B cell (primary cell): ENCODE data around the gene LRBA. TPM values are rescaled to one million over a fixed set of nuclear protein-coding genes. Genes with fewer than 3 reads are reported as not detected.

Source experiments
- ATAC-seq: fragments of 200-7000 bp; cut with Tn5 transposase; one replicate; pipeline ENCODE4 v1.10.0; 2021; ENCODE audit warnings: low read depth, mild to moderate bottlenecking, moderate number of reproducible peaks, moderate library complexity
- CTCF ChIA-PET: fragments of 350-600 bp; sonication (Branson Sonifier 250); formaldehyde crosslinking; loops from one replicate; lab custom pipeline; 2021; ENCODE audit warnings: antibody characterized with exemption, inconsistent platforms; lab: Charles Lee
- POLR2A ChIA-PET: fragments of 350-600 bp; sonication (Branson Sonifier 250); formaldehyde crosslinking; loops from one replicate; lab custom pipeline; 2021; ENCODE audit warnings: antibody characterized with exemption; lab: Charles Lee
- DNase-seq: peaks from one replicate; pipeline ENCODE4 v3.0.0; 2013
- H2AFZ ChIP-seq: 2 replicates; pipeline ENCODE4 v1.6.1; 2012; ENCODE audit warnings: mild to moderate bottlenecking, low read depth, low read length; ENCODE audit not compliant: insufficient read depth, poor library complexity, severe bottlenecking
- H3K27ac ChIP-seq, 2 donors: 1 replicate in 1 of 2; 2 replicates in 1 of 2; pipeline ENCODE4 v1.5.1; 2012 to 2013; ENCODE audit warnings: low read length in 2 of 2, mild to moderate bottlenecking in 2 of 2, moderate library complexity in 1 of 2
- H3K27me3 ChIP-seq, 4 experiments: fragments of 200-600 bp in 1 of 4; sonication (generic) in 1 of 4; replicated peaks in 1 of 4; 1 replicate in 2 of 4; 2 replicates in 2 of 4; pipeline versions ENCODE4 v1.6.1 to v1.7.0; 2013 to 2016; ENCODE audit warnings: low read length in 3 of 4, mild to moderate bottlenecking in 2 of 4, mixed read lengths in 1 of 4, moderate library complexity in 1 of 4; ENCODE audit not compliant: insufficient read depth in 4 of 4, control insufficient read depth in 3 of 4; ENCODE audit errors: control extremely low read depth in 1 of 4
- H3K36me3 ChIP-seq, 2 experiments: replicated peaks in 1 of 2; 1 replicate in 1 of 2; 2 replicates in 1 of 2; pipeline versions ENCODE4 v1.6.1 to v1.7.1; 2013; ENCODE audit warnings: low read length in 1 of 2; ENCODE audit not compliant: insufficient read depth in 2 of 2, control insufficient read depth in 1 of 2; ENCODE audit errors: control extremely low read depth in 1 of 2, extremely low read depth in 1 of 2
- H3K4me1 ChIP-seq, 2 donors: fragments of 200-600 bp in 1 of 2; sonication (generic) in 1 of 2; 1 replicate in 1 of 2; 2 replicates in 1 of 2; pipeline versions ENCODE4 v1.5.1 to v1.6.1; 2013 to 2017; ENCODE audit warnings: low read length in 2 of 2; ENCODE audit not compliant: control insufficient read depth in 2 of 2, insufficient read depth in 2 of 2
- H3K4me2 ChIP-seq: replicated peaks from 2 replicates; pipeline ENCODE3; 2012; ENCODE audit warnings: mild to moderate bottlenecking, low read depth, low read length; ENCODE audit not compliant: poor library complexity, severe bottlenecking
- H3K4me3 ChIP-seq, 5 experiments: fragments of 200-600 bp in 1 of 5; sonication (generic) in 1 of 5; 1 replicate in 3 of 5; 2 replicates in 2 of 5; pipeline versions ENCODE4 v1.5.1 to v1.7.0; 2011 to 2016; ENCODE audit warnings: low read length in 4 of 5, mild to moderate bottlenecking in 4 of 5, low read depth in 2 of 5, control low read depth in 1 of 5, moderate library complexity in 1 of 5; ENCODE audit not compliant: insufficient read depth in 1 of 5; ENCODE audit errors: control extremely low read depth in 1 of 5, extremely low read depth in 1 of 5
- H3K79me2 ChIP-seq: fragments of 200-600 bp; sonication (generic); one replicate; pipeline ENCODE4 v1.6.0; 2016; ENCODE audit warnings: low read length; ENCODE audit not compliant: control insufficient read depth, insufficient read depth
- H3K9ac ChIP-seq: fragments of 200-600 bp; sonication (generic); 2 replicates; pipeline ENCODE4 v1.6.1; 2017; ENCODE audit warnings: mild to moderate bottlenecking, low read length, moderate library complexity
- H3K9me3 ChIP-seq, 3 donors: one replicate each; pipeline versions ENCODE4 v1.6.1 to v1.7.1; 2013; ENCODE audit warnings: low read length in 2 of 3; ENCODE audit not compliant: control insufficient read depth in 2 of 3, insufficient read depth in 1 of 3; ENCODE audit errors: control extremely low read depth in 1 of 3
- H4K20me1 ChIP-seq: 2 replicates; pipeline ENCODE4 v1.6.0; 2012; ENCODE audit warnings: mild to moderate bottlenecking, low read length; ENCODE audit not compliant: insufficient read depth, control insufficient read depth, poor library complexity, severe bottlenecking
- H3K27ac Mint-ChIP-seq: one replicate; pipeline ENCODE4 v1.8.0; 2021; ENCODE audit warnings: mixed read lengths
- H3K27me3 Mint-ChIP-seq: one replicate; pipeline ENCODE4 v1.8.0; 2021; ENCODE audit warnings: mixed read lengths
- H3K4me1 Mint-ChIP-seq: one replicate; pipeline ENCODE4 v1.8.0; 2021; ENCODE audit warnings: mixed read lengths
- H3K4me3 Mint-ChIP-seq: one replicate; pipeline ENCODE4 v1.8.0; 2021; ENCODE audit warnings: mixed read lengths
- H3K9me3 Mint-ChIP-seq: one replicate; pipeline ENCODE4 v1.8.0; 2022; ENCODE audit warnings: mixed read lengths; ENCODE audit not compliant: insufficient read depth
- CTCF ChIP-seq: fragments of 200-600 bp; IDR thresholded peaks from one replicate; pipeline ENCODE4 v1.8.0; 2022; ENCODE audit warnings: antibody characterized with exemption, mild to moderate bottlenecking
- EZH2 ChIP-seq: IDR thresholded peaks from 2 replicates; pipeline ENCODE4 v1.6.1; 2012; ENCODE audit warnings: borderline replicate concordance, low read depth, mild to moderate bottlenecking, moderate library complexity, low read length; ENCODE audit not compliant: insufficient read depth, poor library complexity, severe bottlenecking
- WGBS: methylation state at CpG from one replicate; pipeline ENCODE4 v1.1.5; 2013; ENCODE audit warnings: missing lambda C conversion rate; ENCODE audit not compliant: insufficient coverage; 5-methylcytosine and 5-hydroxymethylcytosine counted together
- intact Hi-C: fragments of 100-400 bp; cut with micrococcal nuclease; formaldehyde crosslinking; loops from one replicate; pipeline ENCODE4 v1.10.0; 2022
- polyA plus RNA-seq: library from polyadenylated mRNA; depleted of rRNA; stranded (reverse); fragments of >200 nt; gene quantifications from 2 replicates; pipeline ENCODE4 v1.2.3, GENCODE V29; 2012
- small RNA-seq: library from RNA; depleted of rRNA; stranded (forward); fragments of <200 nt; gene quantifications from one replicate; pipeline ENCODE3, GENCODE V24; 2012; ENCODE audit warnings: low replicate concordance, low read depth; ENCODE audit not compliant: insufficient read length
- total RNA-seq, 2 donors: library from RNA; stranded (reverse); fragments of 120-200 nt in 1 of 2; gene quantifications; 1 replicate in 1 of 2; 2 replicates in 1 of 2; pipeline versions ENCODE4 v1.2.3 to v1.2.4, GENCODE V29; 2013 to 2022

LRBA gene
- total and polyA plus RNA-seq, 2 donors (not counting 1 experiment from before 2014, with no cell fraction given): 17.5 to 86.7 TPM

- CTCF ChIA-PET: interaction anchor here (2.0 kb wide), 1 partner anchor 8 kb away, joined by 9 read pairs; no protein-coding TSS in a partner anchor
- no peak for DNase-seq
Observed at GRCh38 chr4:150216726-150217125, 798.4 kb downstream of the LRBA start.

GRCh38 chr4:150215601-150216000 is 799.5 kb downstream of the LRBA start:
- no peak overlapping the region for H3K4me3 Mint-ChIP-seq
- Histone ChIP-seq H3K4me1 (peaks cover 0 to 6% of the 10 kb centered on the region in 2 donors), H2AFZ (no peak overlapping the region), H3K36me3 (no peaks in the 10 kb centered on the region), H3K4me3 (no peak overlapping the region), H3K79me2 (no peaks in the 10 kb centered on the region), H4K20me1 (no peaks in the 10 kb centered on the region), H3K27ac (no peak overlapping the region), H3K9ac (no peak overlapping the region), H3K4me2 (no peak overlapping the region), H3K27me3 (no peaks in the 10 kb centered on the region), H3K9me3 (no peaks in the 10 kb centered on the region)
- POLR2A ChIA-PET: no interaction called here
- intact Hi-C loops: no loop called here
- H3K27ac Mint-ChIP-seq: no peak overlapping the region
- 100% methylated on average over 1 of the region's 3 CpGs for WGBS
- CTCF ChIA-PET: no interaction called here
- H3K9me3 Mint-ChIP-seq: no peaks in the 10 kb centered on the region
- DNase-seq (no peak), ATAC-seq (no peak)
- no peak for TF ChIP-seq EZH2
- H3K27me3 Mint-ChIP-seq: no peaks in the 10 kb centered on the region
- H3K4me1 Mint-ChIP-seq: peaks cover 5% of the 10 kb centered on the region

More at GRCh38 chr4:150216726-150217125, 798.4 kb downstream of the LRBA start:
- Histone ChIP-seq H3K27me3 (no peaks in the 10 kb centered on the region), H3K79me2 (no peaks in the 10 kb centered on the region), H3K4me3 (no peak overlapping the region), H4K20me1 (no peaks in the 10 kb centered on the region), H3K9ac (no peak overlapping the region), H3K4me2 (no peak overlapping the region), H2AFZ (no peak overlapping the region), H3K36me3 (no peaks in the 10 kb centered on the region), H3K9me3 (no peaks in the 10 kb centered on the region), H3K27ac (no peak overlapping the region), H3K4me1 (peaks cover 0 to 6% of the 10 kb centered on the region in 2 donors)
- Mint-ChIP-seq H3K9me3 (no peaks in the 10 kb centered on the region), H3K4me3 (no peak overlapping the region), H3K4me1 (peaks cover 5% of the 10 kb centered on the region), H3K27me3 (no peaks in the 10 kb centered on the region), H3K27ac (no peak overlapping the region)
- 87% methylated on average over 3 of the region's 5 CpGs for WGBS
- POLR2A ChIA-PET: no interaction called here
- TF ChIP-seq CTCF (no peak), EZH2 (no peak)
- ATAC-seq: no peak
- intact Hi-C loops: no loop called here

Small RNA genes within 50 kb of the gene (small RNA-seq; reads per million reads assigned to genes)
- not detected for gene RNA5SP168

Other genes with a start within 250 kb of the LRBA start
- gene RPS3A, start 84.3 kb upstream of the LRBA start, total RNA-seq: 2,423 and 2,463 TPM in 2 replicates
- gene RPS3A, start 84.3 kb upstream of the LRBA start, polyA plus RNA-seq: 2,897 and 2,999 TPM in 2 replicates